Islet precursor cell (in vitro differentiated cells): ENCODE measurements around the gene AQP11.
"Not testable (repeated sequence)": the region's sequence is repeated elsewhere in the genome, so short reads cannot be mapped to it uniquely, and the experiment has no call there.

ENCODE experiments used
- DNase-seq: peaks from one replicate; pipeline ENCODE4 v3.0.0-alpha.2; 2018

AQP11 gene

DNA sequence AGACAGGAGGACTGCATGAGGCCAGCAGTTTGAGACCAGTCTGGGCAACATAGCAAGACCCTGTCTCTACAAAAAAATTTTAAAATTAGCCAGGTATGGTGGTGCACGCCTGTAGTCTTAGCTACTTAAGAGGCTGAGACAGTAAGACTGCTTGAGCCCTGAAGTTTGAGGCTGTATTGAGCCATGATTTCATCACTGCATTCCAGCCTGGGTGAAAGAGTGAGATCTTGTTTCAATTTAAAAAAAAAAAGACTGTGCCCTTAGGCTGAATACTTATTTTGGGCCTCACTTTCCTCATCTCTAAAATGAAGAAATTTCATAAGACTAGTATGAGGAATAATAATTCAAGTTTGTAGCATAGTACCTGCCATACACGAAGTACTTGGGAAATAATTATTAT is 6.9 kb downstream of the AQP11 start:
- DNase-seq, result no peak

DNA sequence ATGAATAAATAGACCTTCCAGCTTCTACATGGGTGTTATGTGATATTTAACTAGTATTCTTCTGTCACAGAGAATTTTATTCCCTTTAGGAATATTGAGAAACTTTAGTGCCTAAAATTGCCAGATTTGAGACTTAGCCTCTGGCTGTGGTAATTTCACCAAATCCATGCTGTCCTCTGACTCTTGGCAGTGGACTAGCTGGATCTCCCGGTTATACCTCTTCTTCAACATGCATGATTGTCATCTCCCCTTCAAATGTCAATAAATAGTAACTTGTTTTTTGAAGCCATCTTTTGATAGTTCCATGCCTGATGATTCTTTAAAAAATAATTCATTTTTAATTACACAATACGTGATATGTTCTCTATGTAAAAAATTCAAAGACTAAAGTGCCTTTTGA is 8.4 kb downstream of the AQP11 start:
- no peak for DNase-seq

DNA sequence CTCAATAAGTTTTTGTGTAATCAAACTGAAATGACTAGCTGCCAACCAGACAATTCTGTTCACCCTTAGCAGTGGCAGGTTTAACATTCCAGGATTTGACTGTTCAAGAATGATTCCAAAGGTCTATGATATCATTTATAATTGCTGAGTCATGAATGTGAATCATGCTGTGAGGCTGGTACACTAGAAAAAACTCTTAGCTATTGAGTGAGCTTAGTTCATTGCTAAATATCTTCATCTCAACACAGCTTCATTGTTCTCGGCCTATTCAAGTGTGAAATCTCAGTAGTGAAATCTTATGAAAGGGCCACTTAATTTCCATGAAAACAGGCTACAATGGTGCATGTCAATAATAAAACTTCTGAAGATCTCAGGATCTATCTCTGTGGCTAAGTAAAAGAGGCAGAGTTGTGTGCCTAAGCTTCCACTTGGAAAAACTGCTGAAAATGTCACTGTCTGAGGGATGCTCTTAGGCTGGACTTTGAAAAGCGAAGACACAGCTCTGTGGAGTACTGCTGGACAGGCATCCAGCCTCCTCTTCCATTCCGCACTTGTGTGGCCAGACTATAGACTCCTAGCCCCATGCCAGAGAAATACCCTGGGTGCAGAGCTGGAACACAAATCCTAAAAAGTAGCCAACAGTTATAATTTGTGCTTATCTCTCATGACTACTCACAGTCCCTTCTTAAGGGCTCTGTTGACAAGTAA is 12.8 kb downstream of the AQP11 start:
- no peak for DNase-seq

DNA sequence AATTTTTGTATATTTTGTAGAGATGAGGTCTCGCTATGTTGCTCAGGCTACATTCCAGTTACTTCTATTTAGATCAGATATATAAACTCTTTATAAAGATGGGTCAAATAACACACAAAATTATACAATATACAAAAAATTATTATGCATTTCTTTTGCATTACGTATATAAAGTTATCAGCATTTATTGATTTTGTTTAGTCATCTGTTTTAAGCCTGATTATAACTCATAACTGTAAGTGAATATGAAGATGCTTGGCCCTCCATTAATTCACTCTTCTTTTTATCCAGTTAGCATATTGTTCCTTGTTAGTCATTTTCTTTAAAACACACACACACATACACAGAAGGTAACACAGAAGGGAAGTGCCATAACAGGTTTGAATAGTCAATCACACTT is 14.5 kb downstream of the AQP11 start:
- no peak for DNase-seq

DNA sequence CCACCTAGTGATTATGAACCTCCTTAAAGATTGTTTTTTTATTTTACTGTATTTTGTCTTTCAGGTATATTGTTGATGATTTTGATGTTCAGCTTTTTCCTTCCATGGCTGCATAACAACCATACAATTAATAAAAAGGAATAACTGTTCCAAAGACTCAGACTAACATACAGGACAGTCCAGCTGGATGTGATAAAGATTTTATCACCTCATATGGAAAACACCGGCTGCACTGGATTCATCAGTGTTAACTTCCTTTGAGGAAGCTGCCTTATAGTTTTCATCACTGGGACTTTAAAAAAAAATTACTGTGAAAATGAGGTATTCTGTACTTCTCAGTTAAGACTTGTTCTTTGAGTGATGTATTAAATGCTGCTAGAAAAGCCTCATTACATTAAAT is 19.5 kb downstream of the AQP11 start:
- no peak for DNase-seq

DNA sequence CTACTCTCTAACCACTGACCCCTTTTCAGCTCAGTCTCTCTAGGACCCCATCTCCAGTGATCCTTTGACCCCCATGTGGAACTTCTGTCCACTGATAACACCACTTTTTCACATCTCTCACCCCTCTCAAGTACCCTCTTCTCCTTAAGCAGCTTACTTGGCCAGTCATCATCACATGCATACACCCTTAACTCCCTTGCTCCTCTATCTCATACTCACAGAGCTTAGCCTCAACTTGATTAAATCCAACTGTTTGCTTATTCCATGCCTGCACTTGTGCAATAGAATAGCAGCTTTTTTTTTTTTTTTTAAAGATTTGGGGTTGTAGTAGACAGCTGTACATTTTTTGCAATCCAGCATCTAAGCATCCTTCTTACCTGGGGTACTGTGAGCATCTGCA is 22.2 kb downstream of the AQP11 start:
- no peak for DNase-seq

DNA sequence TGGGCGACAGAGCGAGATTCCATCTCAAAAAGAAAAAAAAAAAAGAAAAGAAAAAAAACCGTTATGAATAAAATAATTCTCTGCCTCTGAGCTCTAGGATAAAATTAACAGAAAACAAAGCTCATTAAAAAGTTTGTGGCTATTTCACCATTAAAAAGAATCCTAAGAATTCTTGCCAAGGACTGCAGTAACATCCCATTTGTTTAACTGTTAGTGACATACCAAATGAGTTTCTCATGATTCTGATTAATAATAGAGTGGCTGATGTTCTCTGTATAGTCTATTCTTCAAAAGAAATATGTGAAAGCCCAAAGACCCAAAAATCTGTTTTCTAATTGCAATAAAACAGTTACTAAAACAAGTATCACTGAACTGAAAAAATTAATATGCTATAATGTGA is 28.1 kb downstream of the AQP11 start:
- no peak for DNase-seq

DNA sequence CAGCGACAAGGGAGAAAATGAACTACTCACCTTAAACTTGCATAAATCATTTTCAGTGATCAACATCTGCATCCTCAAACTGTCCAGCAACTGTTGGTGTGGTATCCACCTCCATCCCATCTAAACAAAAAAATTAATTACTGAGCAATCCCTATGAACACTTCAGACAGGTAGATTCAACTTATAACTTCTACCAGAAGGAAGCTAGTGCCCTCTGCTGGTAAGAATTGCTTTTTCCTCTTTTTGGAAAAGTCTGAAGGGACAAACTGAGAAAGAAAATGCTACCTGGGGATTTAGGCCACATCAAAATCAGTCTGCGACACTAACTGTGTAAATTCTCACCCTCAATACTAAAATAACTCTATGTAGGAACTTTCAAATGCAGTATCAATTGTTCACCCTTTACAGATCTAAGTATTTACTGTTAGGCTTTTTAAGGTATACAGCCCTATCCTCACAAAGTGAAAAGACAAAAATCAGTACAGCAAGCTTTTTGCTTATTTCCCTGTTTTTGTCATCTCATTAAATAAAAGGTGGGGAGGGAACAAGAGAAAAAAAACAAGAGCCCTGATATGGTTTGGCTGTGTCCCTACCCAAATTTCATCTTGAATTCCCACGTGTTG is 29.9 kb downstream of the AQP11 start:
- no peak for DNase-seq

DNA sequence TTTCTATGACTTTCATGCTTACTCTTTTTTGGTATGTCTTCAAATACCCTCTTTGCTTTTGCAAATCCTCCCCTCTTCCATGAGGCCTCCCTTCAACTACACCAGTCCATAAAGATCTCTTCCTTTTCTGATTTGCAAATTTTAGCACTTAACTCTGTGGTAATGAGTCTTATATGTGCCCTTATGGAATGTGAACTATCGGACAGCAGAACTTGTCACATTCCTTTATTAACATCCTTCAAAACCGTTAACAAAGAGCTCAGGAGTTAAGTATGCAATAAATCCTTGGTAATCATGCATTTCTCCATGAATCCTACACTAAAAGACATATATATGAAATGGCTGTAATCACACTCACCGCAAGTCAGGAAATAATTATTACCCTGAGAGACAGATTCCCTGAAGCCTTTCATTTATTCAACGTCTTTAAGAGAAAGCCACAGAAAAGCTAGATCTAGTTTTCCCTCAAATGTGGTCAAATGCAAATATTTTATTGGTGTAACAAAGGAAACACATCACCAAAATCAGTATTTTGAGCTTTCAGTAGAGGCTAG is 40.5 kb downstream of the AQP11 start:
- DNase-seq, result no peak

DNA sequence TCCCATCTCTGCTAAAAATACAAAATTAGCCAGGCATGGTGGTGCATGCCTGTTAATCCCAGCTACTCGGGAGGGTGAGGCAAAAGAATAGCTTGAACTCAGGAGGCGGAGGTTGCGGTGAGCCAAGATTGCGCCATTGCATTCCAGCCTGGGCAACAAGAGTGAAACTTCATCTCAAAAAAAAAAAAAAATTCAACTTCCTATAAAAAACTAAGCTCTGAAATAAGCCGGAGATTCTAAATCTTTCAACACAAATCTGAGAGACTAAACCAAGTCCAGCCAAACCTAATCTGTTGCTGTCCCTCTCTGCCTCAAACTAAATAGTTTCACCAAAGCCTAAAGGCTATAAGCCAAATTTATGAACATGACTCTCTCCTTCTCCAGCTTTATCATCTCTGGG is 44.2 kb downstream of the AQP11 start:
- not testable (repeated sequence) for DNase-seq

DNA sequence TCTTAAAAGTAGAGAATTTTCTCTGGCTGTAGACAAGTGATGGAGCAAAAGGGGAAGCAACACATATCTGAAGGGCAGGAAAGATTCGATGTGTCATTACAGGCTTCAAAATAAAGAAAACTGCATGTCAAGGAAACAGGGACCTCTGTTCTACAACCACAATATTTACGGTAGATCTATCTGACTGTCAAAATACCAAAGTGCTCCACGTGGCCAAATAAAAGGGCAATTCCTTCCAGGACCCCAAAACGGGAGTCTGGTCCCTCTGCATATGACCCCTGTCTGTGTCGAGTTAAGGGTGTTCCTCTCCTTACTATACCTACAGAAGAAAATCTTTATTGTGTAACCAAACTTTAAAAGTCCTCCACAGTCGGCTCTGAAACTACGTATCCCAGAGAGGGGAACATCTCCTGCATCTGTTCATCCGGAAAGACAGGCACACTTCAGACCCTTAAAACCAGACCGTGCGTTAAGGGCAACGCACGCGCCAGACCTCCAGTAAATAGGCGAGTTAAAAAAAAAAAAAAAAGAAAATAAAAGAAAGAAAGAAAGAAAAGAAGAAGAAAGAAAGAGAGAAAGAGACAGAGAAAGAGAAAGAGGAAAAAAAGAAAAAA is 47.1 kb downstream of the AQP11 start:
- no peak for DNase-seq

DNA sequence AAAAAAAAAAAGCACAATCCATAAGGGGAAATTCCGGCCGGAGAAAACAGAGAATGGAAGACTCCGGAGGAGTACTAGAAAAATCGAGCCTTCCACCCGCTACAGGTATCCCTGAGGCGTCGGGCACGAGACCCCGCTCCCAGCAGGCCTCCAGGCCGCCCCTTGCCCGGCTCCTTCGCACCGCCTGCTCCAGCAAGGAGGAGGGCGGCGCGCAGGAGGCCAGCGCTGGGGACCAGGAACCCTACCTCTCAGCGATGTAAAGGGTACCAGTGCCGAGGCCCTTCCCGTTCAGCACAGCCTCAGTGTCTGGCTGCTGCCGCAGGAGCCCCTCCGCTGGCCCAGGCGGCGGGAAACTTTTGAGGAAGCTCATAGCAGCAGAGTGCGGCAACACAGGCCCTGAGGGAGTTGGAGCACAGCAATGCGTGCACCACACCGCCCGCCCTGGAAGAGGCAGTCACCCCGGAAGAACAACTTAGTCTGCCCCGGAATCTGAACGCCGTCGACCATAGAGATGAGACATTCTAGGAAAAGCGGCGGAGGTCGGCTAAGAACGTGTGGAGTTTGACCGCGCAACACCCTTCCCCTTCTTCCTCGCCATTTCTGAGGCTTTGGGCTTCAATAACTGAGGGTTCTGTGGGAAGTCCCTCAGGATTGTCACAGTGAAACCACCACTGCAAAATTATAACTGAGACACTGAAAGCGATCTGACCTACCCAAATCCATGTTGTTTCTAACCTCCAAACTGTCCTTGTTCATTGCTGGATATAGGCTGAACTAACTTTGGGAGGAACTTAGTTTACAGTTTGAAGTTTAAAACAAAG is 47.8 kb downstream of the AQP11 start, which contains the start of gene CLNS1A:
Gene CLNS1A, minus strand, starts transcription at position 450 of the 821 bp plus-strand sequence. Its CDS starts 80 bp downstream, at position 370.
- DNase-seq, result peak; percentile 94

DNA sequence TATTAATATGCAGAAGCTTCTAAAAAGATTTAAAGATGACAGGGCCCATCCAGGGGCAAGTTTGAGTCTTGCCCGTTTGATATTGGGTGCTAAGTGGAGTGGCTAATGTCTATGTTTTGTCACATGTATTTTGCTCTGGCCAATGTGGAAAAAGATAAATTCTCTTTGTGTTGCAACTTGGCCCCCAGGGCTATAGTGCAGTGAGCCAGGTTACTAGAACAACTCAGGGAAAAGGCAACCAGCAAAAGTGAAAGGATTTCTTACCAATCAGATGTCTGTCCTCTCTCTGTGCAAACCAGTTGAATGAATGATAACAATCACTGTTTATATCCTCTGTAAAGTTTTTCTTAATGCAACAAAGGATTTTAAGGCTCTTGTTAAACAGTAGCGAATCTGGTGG is 52.5 kb downstream of the AQP11 start:
- DNase-seq, result no peak

DNA sequence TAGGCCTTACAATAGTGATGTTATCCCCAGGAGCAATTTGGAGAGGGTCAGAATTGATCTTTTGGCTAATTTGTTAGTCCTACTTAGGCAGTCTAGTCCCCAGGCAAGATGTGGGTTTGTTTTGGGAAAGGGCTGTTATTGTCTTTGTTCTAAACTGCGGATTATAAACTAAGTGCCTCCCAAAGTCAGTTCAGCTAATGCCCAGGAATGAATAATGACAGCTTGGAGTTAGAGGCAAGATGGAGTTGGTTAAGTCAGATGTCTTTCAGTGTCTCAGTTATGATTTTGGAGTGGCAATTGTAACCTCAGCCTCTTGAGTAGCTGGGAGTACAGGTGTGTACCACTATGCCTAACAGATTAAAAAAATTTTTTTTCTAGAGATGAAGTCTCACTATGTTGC is 55.1 kb downstream of the AQP11 start:
- DNase-seq, result no peak

DNA sequence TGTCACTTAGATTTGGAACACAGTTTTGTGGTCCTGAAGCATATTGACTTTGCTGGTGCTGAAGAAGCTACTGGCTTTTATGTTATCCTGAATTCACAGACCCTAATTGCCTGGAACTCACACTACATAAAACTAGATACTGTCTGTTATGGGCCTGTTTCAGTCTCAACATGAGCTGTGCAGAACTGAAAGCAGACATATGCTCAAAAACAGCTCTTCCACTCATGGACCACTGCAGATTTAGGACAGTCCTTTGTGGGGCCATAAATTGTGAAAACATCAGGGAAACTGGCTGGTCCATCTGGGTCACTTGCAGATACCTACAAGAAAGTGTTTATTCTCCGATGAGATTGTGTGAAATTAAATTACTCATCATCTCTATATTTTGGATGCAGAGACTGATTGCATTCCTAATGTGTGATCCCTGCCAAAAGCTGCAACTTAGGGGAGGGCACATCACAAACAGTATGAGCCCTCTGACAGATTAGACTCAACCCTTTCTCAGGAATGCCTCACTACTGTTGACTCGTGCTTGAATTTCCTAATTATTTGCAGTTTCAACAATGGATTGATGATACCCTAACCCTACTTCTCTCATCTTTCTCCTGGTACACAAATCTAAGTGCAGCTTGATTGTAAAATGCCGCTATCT is 58.0 kb downstream of the AQP11 start:
- no peak for DNase-seq

DNA sequence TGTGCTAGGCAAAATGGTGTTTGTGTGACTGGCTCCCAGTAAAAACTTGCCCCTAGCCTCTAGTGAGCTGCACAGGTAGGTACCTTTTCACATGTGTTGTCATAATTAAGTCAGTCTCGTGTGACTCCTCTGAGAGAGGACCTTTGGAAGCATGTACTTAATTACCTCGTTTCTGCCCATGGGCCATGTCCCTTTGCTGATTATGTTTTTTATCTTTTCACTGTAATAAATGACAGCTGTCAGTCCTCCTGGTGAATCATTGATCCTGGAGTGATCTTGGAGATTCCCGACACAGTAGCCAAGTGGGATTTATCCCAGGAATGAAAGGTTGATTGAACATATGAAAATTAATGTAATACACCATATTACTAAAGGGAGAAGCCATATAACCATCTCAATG is 60.4 kb downstream of the AQP11 start:
- DNase-seq, result no peak

DNA sequence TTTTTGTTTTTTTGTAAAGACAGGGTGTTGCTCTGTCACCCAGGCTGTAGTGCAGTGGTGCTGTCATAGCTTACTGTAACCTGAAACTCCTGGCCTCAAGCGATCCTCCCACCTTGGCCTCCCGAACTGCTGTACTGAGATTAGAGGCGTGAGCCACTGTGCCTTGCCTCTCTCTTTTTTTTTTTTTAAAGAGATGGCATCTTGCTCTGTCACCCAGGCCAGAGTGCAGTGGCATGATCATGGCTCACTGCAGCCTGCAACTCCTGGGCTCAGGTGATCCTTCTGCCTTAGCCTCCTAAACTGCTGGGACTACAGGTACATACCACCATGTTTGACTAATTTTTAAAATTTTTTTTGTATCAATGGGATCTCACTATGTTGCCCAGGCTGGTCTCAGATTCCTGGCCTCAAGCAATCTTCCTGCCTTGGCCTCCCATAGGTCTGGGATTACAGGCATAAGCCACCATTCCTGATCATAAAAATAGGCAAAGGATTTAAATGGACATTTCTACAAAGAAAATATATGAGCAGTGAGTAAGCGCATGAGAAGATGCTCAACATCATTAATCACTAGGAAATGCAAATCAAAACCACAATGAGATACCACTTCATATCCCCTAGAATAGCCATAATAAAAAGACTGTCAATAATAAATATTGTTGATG is 65.1 kb downstream of the AQP11 start:
- DNase-seq, result peak; percentile 49

DNA sequence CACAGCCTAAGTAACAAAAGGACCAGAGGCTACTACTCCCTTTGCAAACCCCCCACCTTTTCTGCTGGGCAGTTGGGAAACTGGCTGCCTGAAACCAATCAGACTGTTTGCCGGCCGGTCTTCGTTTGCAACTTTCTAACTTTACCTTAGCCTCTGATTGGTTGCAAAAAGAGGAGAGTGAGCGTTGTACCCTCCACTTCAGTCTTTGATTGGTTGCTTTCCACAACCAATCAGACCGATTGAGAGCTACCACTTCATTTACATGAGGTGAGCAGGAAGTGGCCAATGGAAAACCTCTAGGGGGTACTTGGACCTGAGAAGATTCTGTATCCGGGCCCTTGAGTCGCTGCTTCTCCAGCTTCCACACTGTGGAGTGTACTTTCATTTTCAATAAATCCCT is 66.6 kb downstream of the AQP11 start:
- no peak for DNase-seq

DNA sequence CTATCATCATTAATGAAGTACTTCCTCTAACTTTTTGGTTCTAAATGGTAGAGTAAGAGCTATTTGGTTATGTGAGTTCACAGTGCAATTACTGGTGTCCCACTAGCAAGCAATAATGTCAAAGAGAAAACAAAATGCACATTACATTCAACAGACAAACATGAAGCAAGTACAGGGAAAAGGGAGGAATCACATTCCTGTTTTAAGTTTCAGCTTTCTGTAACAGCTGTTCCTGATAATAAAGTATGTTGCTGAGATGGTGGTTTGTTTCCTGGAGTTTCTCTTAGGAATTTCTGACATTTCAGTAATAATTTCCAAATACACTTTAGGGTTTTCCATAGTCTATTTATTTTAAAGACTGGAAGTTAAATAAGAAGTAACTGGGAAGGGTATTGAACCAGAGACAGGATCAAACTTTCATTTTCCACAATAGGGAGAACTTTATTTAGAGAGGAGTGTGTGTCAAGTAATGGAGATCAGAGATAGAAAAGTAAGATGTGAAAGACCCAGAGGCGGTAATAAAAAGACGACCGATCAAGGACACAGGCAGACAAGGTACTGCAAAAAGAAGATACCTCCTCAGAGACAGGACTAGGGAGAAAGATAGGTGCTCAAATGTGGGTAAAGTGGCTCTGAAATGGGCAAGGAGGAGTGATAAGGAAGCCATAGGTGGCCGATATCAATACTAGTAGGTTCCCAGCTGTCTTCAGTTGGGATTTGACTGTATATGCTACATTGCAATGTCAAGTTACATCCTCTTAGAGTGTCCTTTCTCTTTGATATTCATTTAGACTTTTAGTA is 68.7 kb downstream of the AQP11 start:
- DNase-seq, result no peak
